Measurements from ENCODE around the gene LRMDA.

DNA sequence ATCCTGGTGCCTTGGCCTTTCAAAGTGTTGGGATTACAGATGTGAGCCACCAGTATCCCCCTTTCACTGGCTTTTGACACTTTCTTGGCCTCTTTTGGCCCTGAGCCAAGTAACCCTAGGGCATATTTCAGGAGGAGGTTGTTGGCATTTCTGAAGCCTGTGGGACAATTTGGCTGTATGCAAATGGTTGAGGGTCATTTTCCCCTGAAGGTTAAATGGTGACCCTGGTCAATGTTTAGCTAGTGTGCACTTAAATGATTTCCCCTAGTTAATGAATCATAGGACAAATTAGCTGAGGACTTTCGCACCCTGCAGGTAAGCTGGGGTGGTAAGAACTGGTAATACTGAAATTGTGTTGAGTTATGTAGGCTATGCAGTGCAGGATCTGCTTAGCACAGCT lies 660.5 kb downstream of the LRMDA start:
- TF ChIP-seq, protein P1, sequence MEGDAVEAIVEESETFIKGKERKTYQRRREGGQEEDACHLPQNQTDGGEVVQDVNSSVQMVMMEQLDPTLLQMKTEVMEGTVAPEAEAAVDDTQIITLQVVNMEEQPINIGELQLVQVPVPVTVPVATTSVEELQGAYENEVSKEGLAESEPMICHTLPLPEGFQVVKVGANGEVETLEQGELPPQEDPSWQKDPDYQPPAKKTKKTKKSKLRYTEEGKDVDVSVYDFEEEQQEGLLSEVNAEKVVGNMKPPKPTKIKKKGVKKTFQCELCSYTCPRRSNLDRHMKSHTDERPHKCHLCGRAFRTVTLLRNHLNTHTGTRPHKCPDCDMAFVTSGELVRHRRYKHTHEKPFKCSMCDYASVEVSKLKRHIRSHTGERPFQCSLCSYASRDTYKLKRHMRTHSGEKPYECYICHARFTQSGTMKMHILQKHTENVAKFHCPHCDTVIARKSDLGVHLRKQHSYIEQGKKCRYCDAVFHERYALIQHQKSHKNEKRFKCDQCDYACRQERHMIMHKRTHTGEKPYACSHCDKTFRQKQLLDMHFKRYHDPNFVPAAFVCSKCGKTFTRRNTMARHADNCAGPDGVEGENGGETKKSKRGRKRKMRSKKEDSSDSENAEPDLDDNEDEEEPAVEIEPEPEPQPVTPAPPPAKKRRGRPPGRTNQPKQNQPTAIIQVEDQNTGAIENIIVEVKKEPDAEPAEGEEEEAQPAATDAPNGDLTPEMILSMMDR (IDR thresholded peaks at IDR 0.05): no peak
- no peak for TF ChIP-seq POLR2A (IDR thresholded peaks at IDR 0.05)

Data from adrenal gland (tissue), 5 donors.